PFSK-1 (cell line): Measurements from ENCODE around the gene MARCHF9.

Experiments
- FOXP2 ChIP-seq: optimal IDR thresholded peaks from 2 replicates; pipeline ENCODE3; 2011; ENCODE audit warnings: borderline replicate concordance, control low read depth, inconsistent platforms; ENCODE audit not compliant: insufficient read depth; ENCODE audit errors: extremely low read length, extremely low read depth
- POLR2AphosphoS5 ChIP-seq: IDR thresholded peaks from 2 replicates; pipeline ENCODE4 v1.6.1; 2012; ENCODE audit warnings: low read depth, mild to moderate bottlenecking, control low read depth, low read length, moderate library complexity
- SIN3A ChIP-seq: IDR thresholded peaks from 2 replicates; pipeline ENCODE4 v1.6.1; 2012; ENCODE audit warnings: mild to moderate bottlenecking, low read length, moderate library complexity, borderline replicate concordance; ENCODE audit not compliant: insufficient read depth
- TAF1 ChIP-seq: IDR thresholded peaks from 2 replicates; pipeline ENCODE4 v1.6.1; 2012; ENCODE audit warnings: low read length, control low read depth, borderline replicate concordance; ENCODE audit not compliant: insufficient read depth
- TF ChIP-seq, protein P1 (sequence below), 2 experiments: IDR thresholded peaks; 2 replicates each; pipeline versions ENCODE4 v1.6.1 to v1.8.0; 2011 to 2012; ENCODE audit warnings: low read depth in 2 of 2, low read length in 2 of 2, control low read depth in 1 of 2, inconsistent platforms in 1 of 2, mild to moderate bottlenecking in 1 of 2, moderate library complexity in 1 of 2; ENCODE audit not compliant: insufficient read depth in 1 of 2

The MARCHF9 gene

DNA sequence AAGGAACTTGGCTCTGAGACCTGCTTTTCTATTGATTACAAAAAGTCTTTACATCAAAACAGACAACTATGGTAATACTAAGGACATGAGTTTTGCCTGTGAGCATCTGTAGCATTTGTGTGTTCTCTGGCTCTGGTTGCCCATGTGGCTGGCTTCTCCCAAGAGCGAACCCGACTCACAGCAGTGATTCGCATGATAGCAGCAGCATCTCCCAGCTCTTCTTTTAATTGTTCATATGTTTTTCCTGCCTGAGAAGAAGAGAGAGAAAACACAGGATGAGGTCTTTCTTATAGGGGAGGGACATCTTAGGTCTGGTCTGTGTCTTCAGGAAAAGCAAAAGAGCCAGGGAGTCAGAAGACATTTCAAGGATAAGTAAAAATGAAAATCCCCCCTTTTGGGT is 46.1 kb downstream of the MARCHF9 start:
- TF ChIP-seq POLR2AphosphoS5, result no peak
- no peak for TF ChIP-seq SIN3A
- TF ChIP-seq, protein P1, sequence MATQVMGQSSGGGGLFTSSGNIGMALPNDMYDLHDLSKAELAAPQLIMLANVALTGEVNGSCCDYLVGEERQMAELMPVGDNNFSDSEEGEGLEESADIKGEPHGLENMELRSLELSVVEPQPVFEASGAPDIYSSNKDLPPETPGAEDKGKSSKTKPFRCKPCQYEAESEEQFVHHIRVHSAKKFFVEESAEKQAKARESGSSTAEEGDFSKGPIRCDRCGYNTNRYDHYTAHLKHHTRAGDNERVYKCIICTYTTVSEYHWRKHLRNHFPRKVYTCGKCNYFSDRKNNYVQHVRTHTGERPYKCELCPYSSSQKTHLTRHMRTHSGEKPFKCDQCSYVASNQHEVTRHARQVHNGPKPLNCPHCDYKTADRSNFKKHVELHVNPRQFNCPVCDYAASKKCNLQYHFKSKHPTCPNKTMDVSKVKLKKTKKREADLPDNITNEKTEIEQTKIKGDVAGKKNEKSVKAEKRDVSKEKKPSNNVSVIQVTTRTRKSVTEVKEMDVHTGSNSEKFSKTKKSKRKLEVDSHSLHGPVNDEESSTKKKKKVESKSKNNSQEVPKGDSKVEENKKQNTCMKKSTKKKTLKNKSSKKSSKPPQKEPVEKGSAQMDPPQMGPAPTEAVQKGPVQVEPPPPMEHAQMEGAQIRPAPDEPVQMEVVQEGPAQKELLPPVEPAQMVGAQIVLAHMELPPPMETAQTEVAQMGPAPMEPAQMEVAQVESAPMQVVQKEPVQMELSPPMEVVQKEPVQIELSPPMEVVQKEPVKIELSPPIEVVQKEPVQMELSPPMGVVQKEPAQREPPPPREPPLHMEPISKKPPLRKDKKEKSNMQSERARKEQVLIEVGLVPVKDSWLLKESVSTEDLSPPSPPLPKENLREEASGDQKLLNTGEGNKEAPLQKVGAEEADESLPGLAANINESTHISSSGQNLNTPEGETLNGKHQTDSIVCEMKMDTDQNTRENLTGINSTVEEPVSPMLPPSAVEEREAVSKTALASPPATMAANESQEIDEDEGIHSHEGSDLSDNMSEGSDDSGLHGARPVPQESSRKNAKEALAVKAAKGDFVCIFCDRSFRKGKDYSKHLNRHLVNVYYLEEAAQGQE (IDR thresholded peaks at IDR 0.05; ENCODE audit: insufficient read depth in 1 of 2, low read depth in 2 of 2, low read length in 2 of 2), result no peak
- TF ChIP-seq FOXP2, result no peak
- TF ChIP-seq TAF1, result no peak

DNA sequence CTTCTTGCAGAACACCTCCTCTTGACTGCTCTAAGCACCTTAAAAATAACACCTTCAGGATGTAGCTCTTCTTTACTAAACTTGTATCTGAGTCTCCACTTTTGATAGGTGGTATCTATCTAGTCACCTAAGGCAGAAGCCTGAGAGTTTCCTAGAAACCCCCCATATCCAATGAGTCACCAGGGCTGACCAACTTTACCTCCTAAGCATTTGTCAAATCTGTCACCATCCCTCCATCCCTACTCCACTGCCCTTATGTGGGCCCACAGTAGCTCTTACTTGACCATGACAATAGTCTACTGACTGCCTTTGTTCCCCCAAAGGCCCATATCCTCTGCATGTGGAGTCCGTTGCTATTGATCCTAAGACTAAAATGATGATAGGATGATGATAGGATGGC is 47.7 kb downstream of the MARCHF9 start:
- no peak for TF ChIP-seq SIN3A

DNA sequence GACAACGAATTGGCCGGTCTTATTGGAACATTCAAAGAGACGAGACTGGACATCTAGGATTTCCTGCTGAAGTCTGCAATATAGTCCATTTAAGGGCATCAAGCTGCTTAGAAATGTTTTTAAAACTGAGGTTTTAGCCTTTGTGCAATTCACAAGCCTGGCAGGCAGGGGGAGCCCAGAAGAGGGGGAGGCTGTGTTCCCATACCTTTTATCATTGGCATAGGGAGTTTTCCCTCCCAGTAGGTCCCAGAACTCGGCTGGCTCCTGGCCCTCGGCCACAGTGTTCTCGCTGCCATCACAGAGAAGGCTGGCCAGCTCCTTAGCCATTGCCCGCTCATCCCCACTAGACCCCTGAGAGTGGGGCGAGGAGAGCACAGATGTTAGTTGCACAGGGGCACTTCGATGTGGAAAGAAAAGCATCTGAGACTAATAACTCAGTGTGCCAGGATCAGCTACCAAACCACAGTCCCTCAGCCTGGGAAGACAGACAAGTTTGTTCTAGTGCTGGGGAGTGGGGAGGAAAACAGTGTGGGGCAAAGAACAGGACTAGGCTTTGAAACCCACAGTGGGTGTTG is 48.5 kb downstream of the MARCHF9 start:
- TF ChIP-seq SIN3A (no peak), FOXP2 (no peak), POLR2AphosphoS5 (no peak), TAF1 (no peak)
- TF ChIP-seq, protein P1 (IDR thresholded peaks at IDR 0.05; ENCODE audit: insufficient read depth in 1 of 2, low read depth in 2 of 2, low read length in 2 of 2), result no peak

DNA sequence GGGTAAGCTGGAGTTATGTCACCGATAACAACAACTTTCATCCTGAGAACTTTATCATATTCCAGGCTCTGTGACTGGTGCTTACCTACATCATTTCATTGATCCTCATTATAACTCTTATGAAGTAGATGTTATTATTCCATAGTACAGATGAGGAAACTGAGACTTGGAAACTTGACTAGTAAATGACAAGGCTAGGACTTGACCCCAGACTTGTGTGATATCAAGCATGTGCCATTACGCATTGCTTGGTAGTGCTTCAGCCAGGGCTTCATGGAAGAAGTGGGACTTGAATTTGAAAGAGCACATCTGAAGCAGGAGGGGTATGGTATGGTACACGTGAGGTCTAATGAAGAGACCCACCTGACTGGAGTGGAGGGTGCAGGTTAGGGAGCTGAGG is 51.8 kb downstream of the MARCHF9 start:
- no peak for TF ChIP-seq SIN3A
- TF ChIP-seq, protein P1 (IDR thresholded peaks at IDR 0.05; ENCODE audit: insufficient read depth in 1 of 2, low read depth in 2 of 2, low read length in 2 of 2), result no peak
- TF ChIP-seq POLR2AphosphoS5, result no peak
- no peak for TF ChIP-seq FOXP2
- no peak for TF ChIP-seq TAF1

DNA sequence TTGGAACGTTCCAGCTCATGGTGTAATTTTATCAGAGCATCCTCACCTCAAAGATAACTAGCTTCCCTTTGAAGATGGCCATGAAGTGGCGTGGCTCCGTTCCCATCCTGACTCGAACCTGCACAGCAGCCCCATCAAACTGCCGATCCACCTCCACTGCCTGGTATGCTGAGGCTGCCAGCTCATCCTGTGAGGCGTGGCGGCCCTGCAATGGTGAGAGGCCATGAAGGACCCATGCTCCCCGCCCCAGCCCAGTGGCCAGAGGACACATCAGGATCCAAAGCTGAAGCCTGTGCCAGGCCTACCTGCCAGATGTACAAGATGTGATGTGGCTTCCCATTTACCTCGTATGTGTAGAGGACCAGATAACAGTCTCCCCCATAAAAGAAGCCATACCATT is 52.4 kb downstream of the MARCHF9 start:
- no peak for TF ChIP-seq FOXP2
- no peak for TF ChIP-seq SIN3A
- TF ChIP-seq, protein P1 (IDR thresholded peaks at IDR 0.05; ENCODE audit: insufficient read depth in 1 of 2, low read depth in 2 of 2, low read length in 2 of 2), result no peak
- TF ChIP-seq POLR2AphosphoS5, result no peak
- no peak for TF ChIP-seq TAF1
